Measurements from ENCODE around the gene THSD7A.

Gene THSD7A

GRCh38 chr7:11668727-11669126 is 163.3 kb downstream of the THSD7A start:
- FAIRE-seq (no peak), DNase-seq (ENCODE audit: insufficient read length, low spot score) (no peak)
- TF ChIP-seq POLR2AphosphoS5 (IDR thresholded peaks at IDR 0.05; ENCODE audit: low read depth, low read length) (no peak), SPI1 (IDR thresholded peaks at IDR 0.05; ENCODE audit: low read depth, low read length) (no peak), POLR2A (IDR thresholded peaks at IDR 0.05; ENCODE audit: low read depth, low read length) (no peak), PAX5 (IDR thresholded peaks at IDR 0.05; ENCODE audit: insufficient read depth, low read length, severe bottlenecking) (no peak)

- FAIRE-seq (no peak), DNase-seq (ENCODE audit: insufficient read length, low spot score) (no peak)
- TF ChIP-seq POLR2A (IDR thresholded peaks at IDR 0.05; ENCODE audit: low read depth, low read length) (no peak), POLR2AphosphoS5 (IDR thresholded peaks at IDR 0.05; ENCODE audit: low read depth, low read length) (no peak), TAF1 (IDR thresholded peaks at IDR 0.05; ENCODE audit: low read depth, low read length) (no peak), POU2F2 (IDR thresholded peaks at IDR 0.05; ENCODE audit: low read depth, low read length) (no peak), PAX5 (IDR thresholded peaks at IDR 0.05; ENCODE audit: insufficient read depth, low read length, severe bottlenecking) (no peak), SPI1 (IDR thresholded peaks at IDR 0.05; ENCODE audit: low read depth, low read length) (no peak)
Observed at GRCh38 chr7:11667810-11668185, 164.2 kb downstream of the THSD7A start.

GRCh38 chr7:11667071-11667809 is 164.8 kb downstream of the THSD7A start:
- TF ChIP-seq POU2F2 (IDR thresholded peaks at IDR 0.05; ENCODE audit: low read depth, low read length): no peak
- no peak for TF ChIP-seq POLR2AphosphoS5 (IDR thresholded peaks at IDR 0.05; ENCODE audit: low read depth, low read length)
- TF ChIP-seq TAF1 (IDR thresholded peaks at IDR 0.05; ENCODE audit: low read depth, low read length): no peak
- no peak for TF ChIP-seq SPI1 (IDR thresholded peaks at IDR 0.05; ENCODE audit: low read depth, low read length)
- no peak for TF ChIP-seq PAX5 (IDR thresholded peaks at IDR 0.05; ENCODE audit: insufficient read depth, low read length, severe bottlenecking)
- no peak for TF ChIP-seq POLR2A (IDR thresholded peaks at IDR 0.05; ENCODE audit: low read depth, low read length)
- FAIRE-seq (no peak), DNase-seq (ENCODE audit: insufficient read length, low spot score) (no peak)

- no peak for FAIRE-seq
- no peak for TF ChIP-seq TAF1 (IDR thresholded peaks at IDR 0.05; ENCODE audit: low read depth, low read length)
- TF ChIP-seq POLR2A (IDR thresholded peaks at IDR 0.05; ENCODE audit: low read depth, low read length): no peak
- TF ChIP-seq POU2F2 (IDR thresholded peaks at IDR 0.05; ENCODE audit: low read depth, low read length): no peak
- no peak for TF ChIP-seq POLR2AphosphoS5 (IDR thresholded peaks at IDR 0.05; ENCODE audit: low read depth, low read length)
- TF ChIP-seq SPI1 (IDR thresholded peaks at IDR 0.05; ENCODE audit: low read depth, low read length): no peak
- TF ChIP-seq PAX5 (IDR thresholded peaks at IDR 0.05; ENCODE audit: insufficient read depth, low read length, severe bottlenecking): no peak
- no peak for DNase-seq (ENCODE audit: insufficient read length, low spot score)
Observed at GRCh38 chr7:11665357-11665756, 166.6 kb downstream of the THSD7A start.

- DNase-seq (ENCODE audit: insufficient read length, low spot score): no peak
- FAIRE-seq: no peak
- TF ChIP-seq POLR2A (IDR thresholded peaks at IDR 0.05; ENCODE audit: low read depth, low read length): no peak
- no peak for TF ChIP-seq POU2F2 (IDR thresholded peaks at IDR 0.05; ENCODE audit: low read depth, low read length)
- TF ChIP-seq SPI1 (IDR thresholded peaks at IDR 0.05; ENCODE audit: low read depth, low read length): no peak
- TF ChIP-seq PAX5 (IDR thresholded peaks at IDR 0.05; ENCODE audit: insufficient read depth, low read length, severe bottlenecking): no peak
- TF ChIP-seq TAF1 (IDR thresholded peaks at IDR 0.05; ENCODE audit: low read depth, low read length): no peak
- TF ChIP-seq POLR2AphosphoS5 (IDR thresholded peaks at IDR 0.05; ENCODE audit: low read depth, low read length): no peak
Observed at GRCh38 chr7:11655642-11656041, 176.4 kb downstream of the THSD7A start.

- no peak for DNase-seq (ENCODE audit: insufficient read length, low spot score)
- FAIRE-seq: no peak
- TF ChIP-seq SPI1 (IDR thresholded peaks at IDR 0.05; ENCODE audit: low read depth, low read length) (no peak), POU2F2 (IDR thresholded peaks at IDR 0.05; ENCODE audit: low read depth, low read length) (no peak), POLR2A (IDR thresholded peaks at IDR 0.05; ENCODE audit: low read depth, low read length) (no peak), PAX5 (IDR thresholded peaks at IDR 0.05; ENCODE audit: insufficient read depth, low read length, severe bottlenecking) (no peak), TAF1 (IDR thresholded peaks at IDR 0.05; ENCODE audit: low read depth, low read length) (no peak), POLR2AphosphoS5 (IDR thresholded peaks at IDR 0.05; ENCODE audit: low read depth, low read length) (no peak)
Observed at GRCh38 chr7:11655163-11655562, 176.8 kb downstream of the THSD7A start.

- TF ChIP-seq POLR2A (IDR thresholded peaks at IDR 0.05; ENCODE audit: low read depth, low read length): no peak
- no peak for FAIRE-seq
- no peak for DNase-seq (ENCODE audit: insufficient read length, low spot score)
Observed at GRCh38 chr7:11650500-11650899, 181.5 kb downstream of the THSD7A start.

GRCh38 chr7:11650030-11650429 is 182.0 kb downstream of the THSD7A start:
- TF ChIP-seq POU2F2 (IDR thresholded peaks at IDR 0.05; ENCODE audit: low read depth, low read length): no peak
- no peak for TF ChIP-seq PAX5 (IDR thresholded peaks at IDR 0.05; ENCODE audit: insufficient read depth, low read length, severe bottlenecking)
- TF ChIP-seq POLR2AphosphoS5 (IDR thresholded peaks at IDR 0.05; ENCODE audit: low read depth, low read length): no peak
- TF ChIP-seq TAF1 (IDR thresholded peaks at IDR 0.05; ENCODE audit: low read depth, low read length): no peak
- no peak for TF ChIP-seq POLR2A (IDR thresholded peaks at IDR 0.05; ENCODE audit: low read depth, low read length)
- TF ChIP-seq SPI1 (IDR thresholded peaks at IDR 0.05; ENCODE audit: low read depth, low read length): no peak
- DNase-seq (ENCODE audit: insufficient read length, low spot score) (no peak), FAIRE-seq (no peak)

- no peak for FAIRE-seq
- TF ChIP-seq POU2F2 (IDR thresholded peaks at IDR 0.05; ENCODE audit: low read depth, low read length): no peak
- TF ChIP-seq PAX5 (IDR thresholded peaks at IDR 0.05; ENCODE audit: insufficient read depth, low read length, severe bottlenecking): no peak
- no peak for DNase-seq (ENCODE audit: insufficient read length, low spot score)
Observed at GRCh38 chr7:11648980-11649379, 183.0 kb downstream of the THSD7A start.

GRCh38 chr7:11648101-11648500 is 183.9 kb downstream of the THSD7A start:
- no peak for DNase-seq (ENCODE audit: insufficient read length, low spot score)
- TF ChIP-seq PAX5 (IDR thresholded peaks at IDR 0.05; ENCODE audit: insufficient read depth, low read length, severe bottlenecking): no peak
- TF ChIP-seq TAF1 (IDR thresholded peaks at IDR 0.05; ENCODE audit: low read depth, low read length): no peak
- no peak for TF ChIP-seq POLR2A (IDR thresholded peaks at IDR 0.05; ENCODE audit: low read depth, low read length)
- TF ChIP-seq POLR2AphosphoS5 (IDR thresholded peaks at IDR 0.05; ENCODE audit: low read depth, low read length): no peak
- TF ChIP-seq POU2F2 (IDR thresholded peaks at IDR 0.05; ENCODE audit: low read depth, low read length): no peak
- TF ChIP-seq SPI1 (IDR thresholded peaks at IDR 0.05; ENCODE audit: low read depth, low read length): no peak
- FAIRE-seq: no peak

All from GM12891 (cell line).